HCT116 (cell line): ENCODE measurements around the gene PDXK.

ENCODE experiments used
- CTCF ChIP-seq, 3 experiments: fragments of 200-600 bp in 1 of 3; sonication (generic) in 1 of 3; IDR thresholded peaks in 2 of 3; conservative IDR thresholded peaks in 1 of 3; 2 replicates each; pipeline ENCODE4 v1.5.1; 2012 to 2017; ENCODE audit warnings: low read depth in 2 of 3, low read length in 2 of 3, antibody characterized with exemption in 1 of 3, borderline replicate concordance in 1 of 3, control low read depth in 1 of 3, mild to moderate bottlenecking in 1 of 3, mixed read lengths in 1 of 3, mixed run types in 1 of 3, moderate library complexity in 1 of 3; ENCODE audit not compliant: insufficient read depth in 1 of 3
- ELF1 ChIP-seq: IDR thresholded peaks from 2 replicates; pipeline ENCODE4 v1.6.1; 2012; ENCODE audit warnings: low read depth, borderline replicate concordance
- EZH2phosphoT487 ChIP-seq: fragments of 200-600 bp; IDR thresholded peaks from 2 replicates; pipeline ENCODE4 v1.6.1; 2018; ENCODE audit warnings: antibody characterized with exemption, borderline replicate concordance
- POLR2A ChIP-seq: IDR thresholded peaks from 2 replicates; pipeline ENCODE4 v1.7.0; 2011; ENCODE audit warnings: borderline replicate concordance; ENCODE audit not compliant: insufficient read depth, insufficient read length; ENCODE audit errors: extremely low read depth
- POLR2AphosphoS5 ChIP-seq: IDR thresholded peaks from 2 replicates; pipeline ENCODE4 v1.6.1; 2011; ENCODE audit warnings: mild to moderate bottlenecking, low read depth, low read length, moderate library complexity
- RAD21 ChIP-seq: IDR thresholded peaks from 2 replicates; pipeline ENCODE4 v1.6.1; 2012; ENCODE audit warnings: low read depth, mild to moderate bottlenecking
- REST ChIP-seq: IDR thresholded peaks from 2 replicates; pipeline ENCODE4 v1.6.1; 2012; ENCODE audit warnings: low read depth
- SIN3A ChIP-seq: IDR thresholded peaks from 2 replicates; pipeline ENCODE4 v1.6.1; 2012; ENCODE audit warnings: low read depth
- SP1 ChIP-seq: IDR thresholded peaks from 2 replicates; pipeline ENCODE4 v1.6.1; 2012; ENCODE audit warnings: low read depth
- ZNF274 ChIP-seq: fragments of 200-500 bp; sonication (Bioruptor generic); IDR thresholded peaks from 2 replicates; pipeline ENCODE4 v1.6.1; 2014; ENCODE audit warnings: mild to moderate bottlenecking, low read depth, low read length, inconsistent platforms

GRCh38 chr21:43775795-43776430, 57.0 kb downstream of the PDXK start, which contains the start of gene CSTB:
- TF ChIP-seq SP1 (no peak), POLR2A (peak; percentile 84), CTCF (IDR thresholded peaks at IDR 0.05 in 2 of 3, conservative IDR thresholded peaks at IDR 0.05 in 1 of 3; ENCODE audit: borderline replicate concordance in 1 of 3, insufficient read depth in 1 of 3, low read depth in 2 of 3, low read length in 2 of 3) (no peak), EZH2phosphoT487 (no peak), RAD21 (no peak), REST (no peak), ELF1 (no peak), SIN3A (no peak), POLR2AphosphoS5 (peak; percentile 89), ZNF274 (no peak)
